ENCODE measurements around the gene RB1. TPM values are rescaled to one million over a fixed set of nuclear protein-coding genes. Genes with fewer than 3 reads are reported as not detected.
A peak's percentile ranks its signal among the peaks of the same experiment; 100 is the strongest.

The RB1 gene
- total RNA-seq, 1 donor from 2014 or later = 34.0 TPM

- no peak for TF ChIP-seq CTCF (IDR thresholded peaks at IDR 0.05; ENCODE audit: unreplicated experiment)
Measured at GRCh38 chr13:48317511-48318376, 14.2 kb downstream of the RB1 start.

GRCh38 chr13:48318377-48318811 is 14.8 kb downstream of the RB1 start:
- H3K27ac Mint-ChIP-seq = no peak overlapping the region
- peaks cover 57% of the 10 kb centered on the region for H3K36me3 Mint-ChIP-seq (ENCODE audit: insufficient read depth)
- no peak overlapping the region for H3K4me3 Mint-ChIP-seq (ENCODE audit: low read depth)
- no peak for DNase-seq (ENCODE audit: low spot score, unreplicated experiment)
- no peaks in the 10 kb centered on the region for H3K4me1 Mint-ChIP-seq (ENCODE audit: low read depth)
- H3K27me3 Mint-ChIP-seq = no peaks in the 10 kb centered on the region
- TF ChIP-seq CTCF (IDR thresholded peaks at IDR 0.05; ENCODE audit: unreplicated experiment) = no peak
- H3K9me3 Mint-ChIP-seq (ENCODE audit: low read depth) = peaks cover 30% of the 10 kb centered on the region

More at GRCh38 chr13:48317511-48318376, 14.2 kb downstream of the RB1 start:
- Mint-ChIP-seq H3K27ac (no peak overlapping the region), H3K9me3 (ENCODE audit: low read depth) (peaks cover 29% of the 10 kb centered on the region), H3K4me1 (ENCODE audit: low read depth) (no peaks in the 10 kb centered on the region), H3K36me3 (ENCODE audit: insufficient read depth) (peaks cover 60% of the 10 kb centered on the region), H3K4me3 (ENCODE audit: low read depth) (no peak overlapping the region), H3K27me3 (no peaks in the 10 kb centered on the region)
- DNase-seq (ENCODE audit: low spot score, unreplicated experiment) = no peak

- no peaks in the 10 kb centered on the region for H3K4me1 Mint-ChIP-seq (ENCODE audit: low read depth)
- peaks cover 30% of the 10 kb centered on the region for H3K9me3 Mint-ChIP-seq (ENCODE audit: low read depth)
- no peaks in the 10 kb centered on the region for H3K27me3 Mint-ChIP-seq
- no peak for TF ChIP-seq CTCF (IDR thresholded peaks at IDR 0.05; ENCODE audit: unreplicated experiment)
- H3K4me3 Mint-ChIP-seq (ENCODE audit: low read depth) = no peak overlapping the region
- H3K27ac Mint-ChIP-seq = peak overlapping the region; percentile 67
- H3K36me3 Mint-ChIP-seq (ENCODE audit: insufficient read depth) = peaks cover 56% of the 10 kb centered on the region
- no peak for DNase-seq (ENCODE audit: low spot score, unreplicated experiment)
Measured at GRCh38 chr13:48318821-48319511, 15.4 kb downstream of the RB1 start.

- Mint-ChIP-seq H3K27ac (peak overlapping the region; percentile 67), H3K4me3 (ENCODE audit: low read depth) (no peak overlapping the region), H3K36me3 (ENCODE audit: insufficient read depth) (peaks cover 54% of the 10 kb centered on the region), H3K9me3 (ENCODE audit: low read depth) (peaks cover 29% of the 10 kb centered on the region), H3K27me3 (no peaks in the 10 kb centered on the region), H3K4me1 (ENCODE audit: low read depth) (no peaks in the 10 kb centered on the region)
- no peak for DNase-seq (ENCODE audit: low spot score, unreplicated experiment)
- no peak for TF ChIP-seq CTCF (IDR thresholded peaks at IDR 0.05; ENCODE audit: unreplicated experiment)
Measured at GRCh38 chr13:48319531-48320398, 16.2 kb downstream of the RB1 start.

- Mint-ChIP-seq H3K36me3 (ENCODE audit: insufficient read depth) (peaks cover 49% of the 10 kb centered on the region), H3K4me3 (ENCODE audit: low read depth) (no peak overlapping the region), H3K27me3 (no peaks in the 10 kb centered on the region), H3K9me3 (ENCODE audit: low read depth) (peaks cover 23% of the 10 kb centered on the region), H3K27ac (no peak overlapping the region), H3K4me1 (ENCODE audit: low read depth) (no peaks in the 10 kb centered on the region)
- DNase-seq (ENCODE audit: low spot score, unreplicated experiment) = no peak
- no peak for TF ChIP-seq CTCF (IDR thresholded peaks at IDR 0.05; ENCODE audit: unreplicated experiment)
Measured at GRCh38 chr13:48320399-48320790, 16.8 kb downstream of the RB1 start.
